Limb (tissue), 2 donors: Measurements from ENCODE around the gene NR2C1.

Experiments
- DNase-seq, 2 donors: peaks; one replicate each; pipeline ENCODE4 v3.0.0-alpha.2; 2016; ENCODE audit errors: extremely low spot score in 2 of 2

The NR2C1 gene

DNA sequence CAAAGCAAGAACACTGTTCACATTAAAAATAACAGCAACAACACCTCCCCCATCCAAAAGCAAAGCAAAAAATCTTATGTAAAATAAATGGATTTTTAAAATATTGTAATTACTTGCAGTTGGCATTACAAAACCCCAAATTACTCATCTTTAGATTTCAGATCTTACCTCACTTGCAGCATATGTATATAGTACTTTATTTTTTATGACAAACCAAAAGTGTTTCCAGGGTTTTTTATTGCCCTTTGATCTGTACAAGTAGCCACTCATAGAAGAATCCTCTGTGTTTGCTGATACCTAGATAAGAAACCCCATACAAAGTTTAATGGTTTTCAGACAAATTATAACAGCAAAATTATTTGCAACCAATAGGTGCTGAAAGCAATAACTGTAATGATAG is 12.2 kb upstream of the NR2C1 start:
- no peak for DNase-seq

DNA sequence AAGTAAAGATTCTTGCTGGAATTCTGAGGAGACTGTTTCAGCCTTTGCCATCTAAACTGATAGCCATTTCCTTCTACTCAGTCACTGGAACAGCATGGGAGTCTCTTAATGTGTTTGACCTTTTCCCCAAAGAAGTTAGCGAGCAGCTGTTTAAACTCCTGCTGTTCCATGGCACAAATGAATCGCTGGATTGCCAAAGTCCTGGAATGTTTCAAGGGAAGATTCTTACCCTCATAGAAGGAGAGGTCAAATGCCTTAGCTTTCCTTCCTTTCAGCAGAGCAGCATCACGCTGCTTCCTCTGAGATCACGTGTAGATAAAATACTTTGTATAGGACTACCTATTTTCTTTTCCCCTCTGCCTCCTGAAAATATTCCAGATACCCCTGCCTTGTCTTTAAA is 10.5 kb upstream of the NR2C1 start:
- peak in 1 of 2 donors; percentile 32 for DNase-seq

GRCh38 chr12:95083471-95083870 is 10.1 kb upstream of the NR2C1 start:
- no peak for DNase-seq

GRCh38 chr12:95077341-95077740 is 3.9 kb upstream of the NR2C1 start:
- no peak for DNase-seq

DNA sequence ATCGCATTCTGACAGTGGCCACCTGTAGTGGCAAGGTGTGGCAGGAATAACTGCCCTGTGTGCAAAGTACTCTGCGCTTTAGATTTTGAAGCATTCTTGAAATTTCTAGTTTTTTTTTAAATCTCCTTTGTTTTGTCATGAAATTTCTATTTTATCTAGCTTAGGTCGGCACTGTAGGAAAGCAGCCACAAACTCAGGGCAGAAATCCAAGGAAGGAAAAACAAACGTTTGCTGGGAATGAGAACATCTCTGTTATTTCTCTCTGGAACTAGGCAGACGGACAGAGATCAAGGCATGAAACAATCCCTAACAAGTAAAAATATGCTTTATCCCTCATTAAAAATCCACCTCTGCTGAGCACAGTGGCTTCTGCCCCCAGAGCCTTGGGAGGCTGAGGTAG is 1.3 kb upstream of the NR2C1 start:
- DNase-seq: no peak

DNA sequence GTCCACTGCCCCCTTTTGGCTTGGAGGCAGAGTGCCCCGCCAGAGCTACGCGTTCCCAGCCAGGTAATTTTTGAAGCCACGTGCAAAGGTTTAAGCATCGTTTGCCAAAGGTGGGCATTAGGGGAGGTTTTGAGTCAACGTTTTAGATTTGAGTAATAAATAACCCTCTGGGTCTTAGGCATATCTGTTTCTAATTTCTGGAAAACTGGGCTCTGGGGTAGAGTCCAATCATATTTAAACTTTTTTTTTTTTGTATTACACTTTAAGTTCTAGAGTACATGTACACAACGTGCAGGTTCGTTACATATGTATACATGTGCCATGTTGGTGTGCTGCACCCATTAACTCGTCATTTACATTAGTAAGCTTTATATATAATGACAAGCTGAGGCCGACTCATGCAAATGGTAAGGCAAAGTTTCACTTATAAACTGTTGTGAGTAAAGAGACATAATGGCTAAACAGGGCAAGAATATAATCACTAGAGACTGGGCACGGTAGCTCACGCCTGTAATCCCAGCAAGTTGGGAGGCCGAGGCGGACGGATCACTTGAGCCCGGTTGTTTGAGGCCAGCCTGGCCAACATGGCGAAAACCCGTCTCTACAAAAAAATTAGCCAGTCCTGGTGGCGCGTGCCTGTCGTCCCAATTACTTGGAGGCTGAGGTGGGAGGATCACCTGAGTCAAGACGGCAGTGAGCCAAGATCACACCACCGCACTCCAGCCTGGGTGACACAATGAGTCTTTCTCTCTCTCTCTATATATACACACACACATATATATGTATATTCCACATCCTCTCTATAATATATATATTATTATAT is 491 bp upstream of the NR2C1 start:
- DNase-seq: no peak

DNA sequence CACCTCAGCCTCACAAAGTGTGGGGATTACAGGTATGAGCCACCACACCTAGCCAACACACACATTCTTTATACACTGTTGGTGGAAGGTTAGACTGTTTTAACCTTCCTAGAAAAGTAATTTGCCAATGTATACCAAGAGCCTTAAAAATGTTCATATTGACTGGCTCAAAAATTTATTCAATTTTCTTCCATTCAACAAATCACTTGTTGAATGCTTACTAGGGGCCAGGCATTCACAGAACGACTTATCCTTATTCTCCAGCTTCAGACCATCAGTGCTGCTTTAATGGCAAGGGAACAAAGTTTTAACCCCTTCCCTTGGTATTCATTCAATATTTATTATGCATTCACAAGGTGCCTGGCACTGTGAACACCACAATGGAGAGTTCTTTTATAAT is 3.0 kb downstream of the NR2C1 start:
- no peak for DNase-seq

DNA sequence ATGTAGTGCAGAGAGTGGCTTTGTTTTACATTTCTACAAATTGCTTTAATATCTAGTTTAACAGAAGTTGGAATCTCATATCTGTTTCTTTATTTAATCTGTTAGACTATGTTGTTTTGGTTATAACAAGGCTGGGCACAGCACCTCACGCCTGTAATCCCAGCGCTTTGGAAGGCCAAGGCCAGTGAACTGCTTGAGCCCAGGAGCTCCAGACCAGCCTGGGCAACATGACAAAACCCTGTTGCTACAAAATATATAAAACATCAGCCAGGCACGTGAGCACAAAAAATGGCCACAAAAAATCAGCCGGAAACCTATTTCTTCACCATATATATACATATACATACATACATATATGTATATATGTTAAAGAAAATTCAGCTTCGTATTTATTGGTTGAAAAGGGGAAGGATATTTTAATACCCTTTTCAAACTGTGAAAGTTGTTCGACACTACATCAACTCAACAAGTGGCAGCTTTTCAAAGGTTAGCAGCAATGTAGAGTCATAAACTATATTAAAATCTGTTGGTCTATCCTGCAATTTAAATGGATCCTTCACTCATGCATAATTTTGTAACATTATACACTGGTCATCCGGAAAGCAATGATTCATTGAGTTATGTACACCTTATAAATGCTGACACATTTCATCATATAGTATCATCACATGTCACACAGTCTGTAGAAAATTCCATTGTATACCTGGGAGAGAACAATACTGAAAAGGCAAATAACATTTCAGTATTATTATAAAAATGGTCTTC is 7.1 kb downstream of the NR2C1 start:
- DNase-seq: no peak

DNA sequence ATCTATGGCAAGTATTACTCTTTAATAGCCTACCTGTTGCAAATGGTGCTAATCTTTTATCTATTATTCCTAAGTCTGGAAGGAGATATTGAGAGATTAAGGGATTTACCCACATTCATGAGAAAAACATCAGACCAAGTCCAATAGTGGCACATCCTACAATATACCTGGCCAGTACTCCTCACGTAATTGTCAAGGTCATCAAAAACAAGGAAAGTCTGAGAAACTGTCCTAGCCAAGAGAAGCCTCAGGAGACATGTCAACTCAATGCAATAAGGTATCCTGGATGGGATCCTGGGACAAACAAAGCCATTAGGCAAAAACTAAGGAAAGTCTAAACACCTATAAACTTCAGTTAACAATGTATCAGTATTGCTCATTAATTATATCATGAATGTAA is 12.5 kb downstream of the NR2C1 start:
- DNase-seq: no peak

DNA sequence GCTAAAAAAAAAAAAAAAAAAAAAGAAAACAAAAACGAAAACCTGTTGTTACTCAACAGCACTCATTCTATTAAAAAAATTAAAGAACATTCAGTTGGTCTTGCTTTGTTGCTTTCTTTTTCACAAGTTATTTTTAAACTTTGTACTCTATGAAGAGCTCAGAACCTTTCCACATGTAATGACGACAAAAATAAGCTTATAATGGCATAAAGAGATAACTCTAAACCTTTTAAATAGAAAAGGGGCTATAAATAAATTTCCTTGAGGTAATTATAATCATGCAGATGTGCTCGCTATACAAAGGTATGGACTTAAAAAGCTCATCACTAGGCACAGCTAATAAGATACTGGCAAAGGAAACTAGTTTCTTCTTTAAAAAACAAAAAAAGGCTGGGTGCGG is 13.4 kb downstream of the NR2C1 start:
- no peak for DNase-seq

DNA sequence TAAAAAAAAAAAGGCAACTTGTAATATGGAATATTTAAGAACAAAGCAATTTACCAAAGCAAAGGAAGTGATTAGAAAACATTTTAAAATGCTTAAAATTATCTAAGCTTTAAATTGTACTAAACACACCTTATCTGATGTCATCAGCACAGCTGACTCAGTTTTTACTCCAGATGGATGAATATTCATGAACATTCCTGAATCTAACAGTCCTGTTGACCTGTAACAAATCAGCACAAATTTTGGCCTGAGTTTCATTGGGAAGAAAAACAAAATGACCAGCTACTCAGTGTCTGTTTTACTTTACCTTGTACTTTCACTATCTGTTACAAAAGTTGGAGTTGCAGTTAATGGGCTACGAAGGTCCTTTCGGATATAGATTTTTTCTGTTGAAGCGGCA is 16.0 kb downstream of the NR2C1 start:
- DNase-seq: no peak

- DNase-seq: no peak
Measured at GRCh38 chr12:95055057-95055456, 18.4 kb downstream of the NR2C1 start.

GRCh38 chr12:95054206-95054605 is 19.2 kb downstream of the NR2C1 start:
- DNase-seq: no peak

GRCh38 chr12:95051241-95051640 is 22.2 kb downstream of the NR2C1 start:
- no peak for DNase-seq

DNA sequence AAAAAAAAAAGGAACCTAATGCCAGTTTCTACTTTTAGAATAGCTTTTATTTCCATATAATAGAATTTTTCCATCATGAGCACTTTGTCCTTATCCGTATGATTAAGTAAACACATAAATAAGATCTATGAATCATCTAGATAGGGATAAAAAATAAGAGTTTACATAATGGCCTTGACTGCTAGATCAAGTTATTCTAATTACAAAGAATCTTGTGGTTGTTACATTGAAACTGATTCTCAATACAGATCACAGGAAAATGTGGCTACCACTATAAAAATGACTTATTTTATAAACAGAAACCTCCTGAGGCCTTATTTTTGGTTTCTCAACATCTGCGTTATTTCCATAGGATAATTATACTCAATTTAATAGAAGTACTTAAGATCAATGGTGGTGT is 35.5 kb downstream of the NR2C1 start:
- no peak for DNase-seq

GRCh38 chr12:95034750-95035149 is 38.7 kb downstream of the NR2C1 start:
- DNase-seq: no peak

DNA sequence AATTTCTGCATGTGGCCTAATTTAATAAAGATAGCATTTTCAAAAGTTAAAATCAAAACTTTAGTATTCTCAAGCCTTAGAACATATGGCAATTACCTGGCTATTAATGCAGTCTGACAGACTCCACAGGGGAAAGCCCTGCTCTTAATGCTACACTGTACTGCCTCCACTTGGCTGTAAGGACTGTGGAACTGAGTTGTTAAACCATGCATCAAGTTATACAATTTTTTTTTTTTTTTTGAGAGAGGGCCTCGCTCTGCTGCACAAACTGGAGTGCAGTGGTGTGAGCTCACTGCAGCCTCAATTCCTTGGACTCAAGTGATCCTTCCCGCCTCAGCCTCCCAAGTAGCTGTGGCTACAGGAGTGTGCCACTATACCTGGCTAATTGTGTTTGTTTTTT is 50.9 kb downstream of the NR2C1 start:
- no peak for DNase-seq

- no peak for DNase-seq
Measured at GRCh38 chr12:95017482-95017881, 55.9 kb downstream of the NR2C1 start.

DNA sequence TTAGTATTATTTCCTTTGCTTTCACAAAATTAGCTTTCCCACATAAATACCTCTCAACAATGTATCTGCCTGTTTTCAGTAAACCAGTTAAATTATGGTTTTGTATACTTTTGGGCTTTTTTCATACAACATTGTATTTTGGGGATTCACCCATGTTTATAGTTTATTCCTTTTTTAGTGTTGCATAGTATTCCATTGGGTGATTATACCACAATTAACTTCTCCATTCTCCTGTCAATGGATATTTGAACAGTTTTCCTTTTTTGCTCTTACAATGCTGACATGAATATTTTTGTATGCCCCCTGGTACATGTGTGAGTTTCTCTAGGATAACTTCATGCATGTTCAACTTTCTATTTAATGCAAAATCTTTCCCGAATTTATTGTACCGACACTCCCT is 57.3 kb downstream of the NR2C1 start:
- no peak for DNase-seq

GRCh38 chr12:95014554-95014953 is 58.9 kb downstream of the NR2C1 start:
- no peak for DNase-seq

- no peak for DNase-seq
Measured at GRCh38 chr12:95006206-95006605, 67.2 kb downstream of the NR2C1 start.

DNA sequence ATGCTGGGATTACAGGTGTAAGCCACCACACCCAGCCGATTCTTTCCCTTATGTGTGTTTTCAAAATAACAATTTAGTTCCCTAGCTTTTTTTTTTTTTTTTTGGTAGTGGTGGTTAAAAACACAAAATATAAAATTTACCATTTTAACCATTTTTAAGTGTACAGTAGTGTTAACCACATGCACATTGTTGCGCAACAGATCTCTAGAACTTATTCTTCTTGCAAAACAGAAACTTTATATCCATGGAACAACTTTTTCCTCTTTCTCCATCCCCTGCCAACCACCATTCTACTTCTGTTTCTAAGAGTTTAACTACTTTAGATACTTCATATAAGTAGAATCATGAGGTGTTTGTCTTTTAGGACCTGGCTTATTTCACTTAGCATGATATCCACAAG is 68.8 kb downstream of the NR2C1 start:
- no peak for DNase-seq

- DNase-seq: no peak
Measured at GRCh38 chr12:95003921-95004272, 69.5 kb downstream of the NR2C1 start.
